Liver (tissue), 9 donors: ENCODE measurements around the gene PPM1M. TPM values are rescaled to one million over a fixed set of nuclear protein-coding genes. Genes with fewer than 3 reads are reported as not detected.

Source experiments
- DNase-seq: peaks from one replicate; pipeline ENCODE4 v3.0.0-alpha.2; 2017; ENCODE audit warnings: low spot score
- H3K27ac ChIP-seq, 2 donors: one replicate each; pipeline ENCODE4 v1.7.0; 2013; ENCODE audit warnings: inconsistent platforms in 2 of 2, low read length in 2 of 2, control low read depth in 1 of 2, low read depth in 1 of 2, mild to moderate bottlenecking in 1 of 2
- H3K27me3 ChIP-seq, 4 donors: one replicate each; pipeline versions ENCODE4 v1.6.1 to v1.7.0; 2013; ENCODE audit warnings: low read length in 3 of 4, inconsistent platforms in 1 of 4, mild to moderate bottlenecking in 1 of 4, moderate library complexity in 1 of 4; ENCODE audit not compliant: control insufficient read depth in 4 of 4, insufficient read depth in 4 of 4
- H3K36me3 ChIP-seq, 4 donors: one replicate each; pipeline versions ENCODE4 v1.6.1 to v1.7.0; 2013; ENCODE audit warnings: low read length in 3 of 4, mild to moderate bottlenecking in 3 of 4, low read depth in 1 of 4, moderate library complexity in 1 of 4; ENCODE audit not compliant: control insufficient read depth in 4 of 4, insufficient read depth in 3 of 4
- H3K4me1 ChIP-seq, 4 donors: one replicate each; pipeline versions ENCODE4 v1.6.1 to v1.7.0; 2013; ENCODE audit warnings: low read length in 3 of 4, mild to moderate bottlenecking in 3 of 4, moderate library complexity in 1 of 4; ENCODE audit not compliant: control insufficient read depth in 4 of 4, insufficient read depth in 4 of 4
- H3K4me3 ChIP-seq, 3 donors: one replicate each; pipeline versions ENCODE4 v1.6.1 to v1.7.0; 2013; ENCODE audit warnings: low read length in 3 of 3, control low read depth in 1 of 3, low read depth in 1 of 3, mild to moderate bottlenecking in 1 of 3
- H3K9ac ChIP-seq, 2 donors: one replicate each; pipeline ENCODE4 v1.7.0; 2013; ENCODE audit warnings: low read length in 2 of 2, mild to moderate bottlenecking in 2 of 2, moderate library complexity in 2 of 2, control low read depth in 1 of 2, low read depth in 1 of 2
- H3K9me3 ChIP-seq, 4 donors: one replicate each; pipeline versions ENCODE4 v1.6.1 to v1.7.0; 2013; ENCODE audit warnings: low read length in 3 of 4; ENCODE audit not compliant: control insufficient read depth in 4 of 4
- ATF3 ChIP-seq: IDR thresholded peaks from 2 replicates; pipeline ENCODE4 v1.6.1; 2016; ENCODE audit warnings: antibody characterized with exemption
- CTCF ChIP-seq: fragments of 150-350 bp; IDR thresholded peaks from 2 replicates; pipeline ENCODE4 v1.5.1; 2017; ENCODE audit warnings: improper control_type of control experiment, low read depth, low read length; ENCODE audit not compliant: missing input control
- EGR1 ChIP-seq, 2 donors: IDR thresholded peaks; 2 replicates each; pipeline ENCODE4 v1.6.1; 2016 to 2018; ENCODE audit warnings: antibody characterized with exemption in 2 of 2, low read depth in 2 of 2
- FOXA1 ChIP-seq: IDR thresholded peaks from 2 replicates; pipeline ENCODE4 v1.6.1; 2016; ENCODE audit warnings: antibody characterized with exemption
- FOXA2 ChIP-seq: IDR thresholded peaks from 2 replicates; pipeline ENCODE4 v1.6.1; 2016; ENCODE audit warnings: antibody characterized with exemption
- GABPA ChIP-seq, 2 donors: IDR thresholded peaks in 1 of 2; conservative IDR thresholded peaks in 1 of 2; 2 replicates each; pipeline ENCODE4 v1.6.1; 2016; ENCODE audit warnings: antibody characterized with exemption in 2 of 2, mild to moderate bottlenecking in 1 of 2, moderate library complexity in 1 of 2
- HNF4A ChIP-seq, 2 donors: conservative IDR thresholded peaks; 2 replicates each; pipeline ENCODE4 v1.6.1; 2016; ENCODE audit warnings: antibody characterized with exemption in 2 of 2, mild to moderate bottlenecking in 2 of 2
- HNF4G ChIP-seq: IDR thresholded peaks from 2 replicates; pipeline ENCODE4 v1.6.1; 2016; ENCODE audit warnings: antibody characterized with exemption
- JUND ChIP-seq, 2 donors: IDR thresholded peaks; 2 replicates each; pipeline ENCODE4 v1.6.1; 2016; ENCODE audit warnings: antibody characterized with exemption in 2 of 2
- MAX ChIP-seq: IDR thresholded peaks from 2 replicates; pipeline ENCODE4 v1.6.1; 2016; ENCODE audit warnings: antibody characterized with exemption
- RAD21 ChIP-seq, 2 donors: IDR thresholded peaks; 2 replicates each; pipeline ENCODE4 v1.6.1; 2016; ENCODE audit warnings: antibody characterized with exemption in 2 of 2, mild to moderate bottlenecking in 2 of 2
- RXRA ChIP-seq, 2 donors: IDR thresholded peaks; 2 replicates each; pipeline ENCODE4 v1.6.1; 2017 to 2018; ENCODE audit warnings: antibody characterized with exemption in 2 of 2, mild to moderate bottlenecking in 1 of 2
- SP1 ChIP-seq: IDR thresholded peaks from 2 replicates; pipeline ENCODE4 v1.6.1; 2018; ENCODE audit warnings: antibody characterized with exemption, mild to moderate bottlenecking
- TAF1 ChIP-seq: conservative IDR thresholded peaks from 2 replicates; pipeline ENCODE4 v1.6.1; 2016; ENCODE audit warnings: antibody characterized with exemption, mild to moderate bottlenecking
- YY1 ChIP-seq: IDR thresholded peaks from 2 replicates; pipeline ENCODE4 v1.6.1; 2016; ENCODE audit warnings: antibody characterized with exemption, mild to moderate bottlenecking
- ZBTB33 ChIP-seq: IDR thresholded peaks from 2 replicates; pipeline ENCODE4 v1.6.1; 2016; ENCODE audit warnings: antibody characterized with exemption
- WGBS: extraction: QIAGEN DNeasy Blood & Tissue Kit; methylation state at CpG from one replicate; pipeline ENCODE4 v1.1.7; 2013; 5-methylcytosine and 5-hydroxymethylcytosine counted together
- polyA plus RNA-seq, 2 donors: library from polyadenylated mRNA; stranded (reverse) in 1 of 2; unstranded in 1 of 2; fragments of 200-250 nt in 1 of 2; fragments of >200 nt in 1 of 2; fragmentation: Nextera tagmentation in 1 of 2; extraction: Ambion mirVana in 1 of 2; gene quantifications; one replicate each; pipeline versions ENCODE4 v1.2.1 to v1.2.3, GENCODE V29; 2013 to 2015
- total RNA-seq, 2 donors: library from RNA; depleted of rRNA; stranded (reverse); fragments of >200 nt; gene quantifications; one replicate each; pipeline ENCODE4 v1.2.3, GENCODE V29; 2014
- donor health status: healthy.
- donor health status: healthy.
- donor health status: healthy.
- donor health status: healthy.
- donor health status: healthy.

Gene PPM1M
- total RNA-seq, result 1 to 10 TPM; 5.5 TPM
- polyA plus RNA-seq, result 1 to 10 TPM; 2.8 to 3.8 TPM

GRCh38 chr3:52245322-52246263 is at the start of gene PPM1M:
Gene PPM1M (plus strand): TSS chr3:52245759. CDS start chr3:52245825, 66 bp downstream.
- no peak for DNase-seq
- Histone ChIP-seq H3K36me3 (peaks cover 0 to 9% (median 3%) of the 10 kb centered on the region in 4 donors), H3K27ac (peak within 1 kb of the TSS; percentile 72 to 76), H3K27me3 (no peaks in the 10 kb centered on the region), H3K9me3 (no peaks in the 10 kb centered on the region), H3K4me1 (peaks cover 3 to 23% (median 14%) of the 10 kb centered on the region in 4 donors), H3K4me3 (peak within 1 kb of the TSS; percentile 7 to 67 (median 39)), H3K9ac (peak within 1 kb of the TSS in 1 of 2 donors; percentile 40)
- no peak for TF ChIP-seq YY1
- no peak for TF ChIP-seq FOXA1
- no peak for TF ChIP-seq CTCF
- no peak for TF ChIP-seq JUND (IDR thresholded peaks at IDR 0.05)
- TF ChIP-seq ATF3, result no peak
- TF ChIP-seq FOXA2, result no peak
- no peak for TF ChIP-seq RAD21 (IDR thresholded peaks at IDR 0.05)
- no peak for TF ChIP-seq GABPA (IDR thresholded peaks at IDR 0.05 in 1 of 2, conservative IDR thresholded peaks at IDR 0.05 in 1 of 2)
- no peak for TF ChIP-seq SP1
- TF ChIP-seq EGR1 (IDR thresholded peaks at IDR 0.05; ENCODE audit: low read depth in 2 of 2), result no peak
- TF ChIP-seq ZBTB33, result no peak
- 7% methylated on average over 98 of the region's 98 CpGs for WGBS

GRCh38 chr3:52195823-52196331 is 49.7 kb upstream of the PPM1M start:
- Histone ChIP-seq H3K9ac (no peak overlapping the region), H3K9me3 (no peaks in the 10 kb centered on the region), H3K27ac (peak overlapping the region; percentile 55 to 68), H3K4me1 (peaks cover 6 to 35% (median 18%) of the 10 kb centered on the region in 4 donors), H3K4me3 (no peak overlapping the region), H3K36me3 (peaks cover 0 to 5% (median 0%) of the 10 kb centered on the region in 4 donors), H3K27me3 (no peaks in the 10 kb centered on the region)
- DNase-seq, result no peak
- TF ChIP-seq SP1, result peak; percentile 59
- TF ChIP-seq ZBTB33, result no peak
- peak; percentile 13 to 53 for TF ChIP-seq RXRA (IDR thresholded peaks at IDR 0.05)
- TF ChIP-seq HNF4A (conservative IDR thresholded peaks at IDR 0.05), result peak in 1 of 2 donors; percentile 25
- TF ChIP-seq MAX, result peak; percentile 45
- peak; percentile 36 to 47 for TF ChIP-seq JUND (IDR thresholded peaks at IDR 0.05)
- TF ChIP-seq TAF1, result no peak
- TF ChIP-seq YY1, result no peak
- TF ChIP-seq EGR1 (IDR thresholded peaks at IDR 0.05; ENCODE audit: low read depth in 2 of 2), result no peak
- TF ChIP-seq FOXA1, result no peak
- no peak for TF ChIP-seq HNF4G
- 74% methylated on average over 10 of the region's 10 CpGs for WGBS
